SH-SY5Y (cell line): ENCODE measurements around the gene KRTCAP3.

Source experiments
- GATA2 ChIP-seq: IDR thresholded peaks from 2 replicates; pipeline ENCODE4 v1.6.1; 2011; ENCODE audit warnings: mild to moderate bottlenecking, low read depth, low read length
- GATA3 ChIP-seq: IDR thresholded peaks from 2 replicates; pipeline ENCODE4 v1.6.1; 2011; ENCODE audit warnings: low read depth, mild to moderate bottlenecking, low read length, moderate library complexity

The KRTCAP3 gene

DNA sequence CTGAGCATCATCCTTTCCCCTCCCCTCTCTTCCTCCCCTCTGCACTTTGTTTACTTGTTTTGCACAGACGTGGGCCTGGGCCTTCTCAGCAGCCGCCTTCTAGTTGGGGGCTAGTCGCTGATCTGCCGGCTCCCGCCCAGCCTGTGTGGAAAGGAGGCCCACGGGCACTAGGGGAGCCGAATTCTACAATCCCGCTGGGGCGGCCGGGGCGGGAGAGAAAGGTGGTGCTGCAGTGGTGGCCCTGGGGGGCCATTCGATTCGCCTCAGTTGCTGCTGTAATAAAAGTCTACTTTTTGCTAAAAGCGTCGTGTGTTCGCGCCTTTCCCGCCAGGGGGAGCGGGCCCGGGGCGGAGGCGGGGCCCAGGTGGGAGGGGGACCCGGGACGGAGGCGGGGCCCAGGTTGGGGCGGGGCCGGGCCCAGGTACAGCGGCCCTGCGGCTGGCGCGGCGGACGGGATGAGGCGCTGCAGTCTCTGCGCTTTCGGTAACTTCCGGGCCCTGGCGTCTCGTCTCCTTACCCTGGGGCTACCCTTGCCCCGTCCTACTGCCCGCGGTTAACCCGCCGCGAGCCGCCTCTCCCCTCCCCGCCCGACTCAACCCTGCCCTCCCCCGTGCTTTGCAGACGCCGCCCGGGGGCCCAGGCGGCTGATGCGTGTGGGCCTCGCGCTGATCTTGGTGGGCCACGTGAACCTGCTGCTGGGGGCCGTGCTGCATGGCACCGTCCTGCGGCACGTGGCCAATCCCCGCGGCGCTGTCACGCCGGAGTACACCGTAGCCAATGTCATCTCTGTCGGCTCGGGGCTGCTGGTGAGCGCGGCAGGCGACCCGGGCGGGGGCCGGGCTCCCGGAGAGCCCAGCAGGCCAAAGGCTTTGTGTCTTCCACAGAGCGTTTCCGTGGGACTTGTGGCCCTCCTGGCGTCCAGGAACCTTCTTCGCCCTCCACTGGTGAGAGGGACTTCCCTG is at the start of gene KRTCAP3:
KRTCAP3 (plus strand) TSS at position 424 of the 962 bp plus-strand sequence; CDS start at position 456, 32 bp downstream.
- TF ChIP-seq GATA3: no peak
- no peak for TF ChIP-seq GATA2

- TF ChIP-seq GATA3: no peak
- no peak for TF ChIP-seq GATA2
Measured at GRCh38 chr2:27393225-27393624, 49.0 kb upstream of the KRTCAP3 start.

GRCh38 chr2:27398962-27399361 is 43.2 kb upstream of the KRTCAP3 start:
- TF ChIP-seq GATA2: no peak
- TF ChIP-seq GATA3: no peak

- TF ChIP-seq GATA2 (no peak), GATA3 (no peak)
Measured at GRCh38 chr2:27400348-27401135, 41.6 kb upstream of the KRTCAP3 start.

DNA sequence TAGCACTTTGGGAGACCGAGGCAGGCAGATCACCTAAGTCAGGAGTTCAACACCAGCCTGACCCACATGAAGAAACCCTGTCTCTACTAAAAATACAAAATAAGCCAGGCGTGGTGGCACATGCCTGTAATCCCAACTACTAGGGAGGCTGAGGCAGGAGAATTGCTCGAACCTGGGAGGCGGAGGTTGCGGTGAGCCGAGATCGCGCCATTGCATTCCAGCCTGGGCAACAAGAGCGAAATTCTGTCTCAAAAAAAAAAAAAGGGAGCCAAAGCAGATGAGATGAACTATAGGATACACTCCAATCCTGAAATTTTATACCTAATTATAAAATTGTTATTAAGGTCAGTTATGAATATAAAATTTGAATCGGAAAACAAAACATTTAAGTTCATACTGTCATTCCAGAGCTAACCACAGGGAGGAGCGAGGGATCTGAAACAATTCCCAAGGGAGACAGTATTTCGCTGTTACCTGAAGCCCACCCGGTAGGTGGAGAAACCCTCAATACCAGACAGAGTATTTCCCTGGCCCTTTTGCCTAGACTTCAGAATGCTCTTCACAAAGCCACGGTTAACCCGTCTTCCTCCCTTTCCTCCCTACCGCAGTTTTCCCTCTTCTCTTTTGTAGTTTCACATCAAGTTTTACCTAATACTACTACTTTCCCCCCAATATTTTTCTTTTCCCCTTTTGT is 34.2 kb upstream of the KRTCAP3 start:
- TF ChIP-seq GATA3 (no peak), GATA2 (no peak)

DNA sequence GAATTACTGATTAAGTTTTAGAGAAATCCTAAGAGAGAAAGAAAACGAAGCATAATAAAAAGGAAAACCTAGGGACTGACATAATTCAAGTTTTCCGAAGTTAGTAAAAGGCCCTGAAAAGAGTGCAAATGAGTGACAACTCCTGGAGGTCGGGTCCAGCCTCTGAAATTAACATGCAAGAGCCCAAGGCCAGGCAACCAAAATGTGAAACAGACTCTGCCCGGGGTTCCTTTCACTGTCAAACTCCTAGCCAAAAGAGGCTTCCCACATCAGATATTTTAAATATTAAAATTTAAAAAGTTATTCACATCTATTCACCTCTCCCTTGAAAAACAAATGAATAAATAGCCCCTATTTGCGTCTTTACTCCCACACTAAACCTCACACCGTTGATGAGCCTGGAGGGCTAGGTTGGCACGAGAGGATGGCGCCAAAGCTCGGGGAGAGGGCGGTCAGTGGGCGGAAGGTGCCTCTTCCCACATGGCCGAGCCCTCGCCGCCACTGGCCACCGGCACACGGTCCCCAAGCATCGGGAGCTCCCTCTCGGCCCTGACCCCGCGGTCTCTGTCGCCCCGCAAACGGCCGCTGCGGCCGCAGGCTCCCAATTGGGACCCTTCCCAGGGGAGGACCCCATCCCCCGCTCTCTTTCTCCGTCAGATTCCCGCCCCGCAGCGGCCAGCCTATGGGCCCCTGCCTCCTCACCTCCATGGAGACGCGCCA is 33.4 kb upstream of the KRTCAP3 start:
- no peak for TF ChIP-seq GATA2
- no peak for TF ChIP-seq GATA3

GRCh38 chr2:27409321-27410073 is 32.7 kb upstream of the KRTCAP3 start, which contains the start of gene PPM1G:
Gene PPM1G, minus strand, starts transcription at chr2:27409591. Its CDS starts 169 bp downstream, at chr2:27409422.
- TF ChIP-seq GATA3 (no peak), GATA2 (no peak)

DNA sequence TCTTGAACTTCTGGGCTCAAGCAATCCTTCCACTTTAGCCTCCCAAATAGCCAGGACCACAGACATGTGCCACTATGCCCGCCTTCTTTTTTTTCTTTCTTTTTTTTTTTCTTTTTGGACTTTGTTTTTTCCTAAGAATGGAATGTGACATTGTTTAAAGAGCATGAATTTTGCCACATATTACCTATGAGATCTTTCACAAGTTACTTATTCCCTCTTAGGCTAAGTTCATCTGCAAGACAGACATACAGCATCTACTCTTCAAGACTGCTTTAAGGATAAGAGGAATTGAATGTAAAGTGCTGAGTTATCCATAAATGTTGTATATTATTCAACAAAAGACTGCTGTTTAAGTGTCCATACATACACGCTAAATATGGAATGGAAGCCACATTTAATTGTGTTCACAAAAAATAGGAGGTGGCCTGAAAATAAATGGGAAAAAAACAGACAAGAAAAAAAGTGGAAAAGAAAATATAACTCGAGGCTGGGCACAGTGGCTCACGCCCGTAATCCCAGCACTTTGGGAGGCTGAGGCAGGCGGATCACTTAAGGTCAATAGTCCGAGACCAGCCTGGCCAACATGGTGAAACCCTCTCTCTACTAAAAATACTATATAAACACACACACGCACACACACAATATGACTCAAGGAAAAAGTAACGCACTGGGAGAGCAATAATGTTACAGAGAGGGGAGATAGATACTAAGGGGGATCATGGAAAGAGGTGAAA is 29.6 kb upstream of the KRTCAP3 start:
- TF ChIP-seq GATA2 (no peak), GATA3 (no peak)

DNA sequence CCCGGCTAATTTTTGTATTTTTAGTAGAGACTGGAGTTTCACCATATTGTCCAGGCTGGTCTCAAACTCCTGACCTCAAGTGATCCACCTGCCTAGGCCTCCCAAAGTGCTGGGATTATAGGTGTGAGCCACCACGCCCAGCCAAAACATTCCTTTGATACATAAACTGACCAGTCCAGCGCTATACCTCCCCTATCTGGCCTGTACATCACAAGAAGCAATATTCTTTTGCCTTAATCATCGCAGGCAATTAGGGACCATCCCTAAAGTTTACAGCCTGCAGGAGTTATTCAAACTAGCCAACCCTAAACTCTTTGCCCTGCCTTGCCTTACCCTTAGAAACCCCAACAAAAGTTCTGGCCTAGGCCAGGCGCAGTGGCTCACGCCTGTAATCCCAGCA is 26.0 kb upstream of the KRTCAP3 start:
- TF ChIP-seq GATA3: no peak
- no peak for TF ChIP-seq GATA2

GRCh38 chr2:27420996-27421395 is 21.2 kb upstream of the KRTCAP3 start:
- TF ChIP-seq GATA3 (no peak), GATA2 (no peak)

- no peak for TF ChIP-seq GATA2
- TF ChIP-seq GATA3: no peak
Measured at GRCh38 chr2:27421660-27422250, 20.4 kb upstream of the KRTCAP3 start.

GRCh38 chr2:27422958-27423357 is 19.2 kb upstream of the KRTCAP3 start:
- no peak for TF ChIP-seq GATA2
- TF ChIP-seq GATA3: no peak

DNA sequence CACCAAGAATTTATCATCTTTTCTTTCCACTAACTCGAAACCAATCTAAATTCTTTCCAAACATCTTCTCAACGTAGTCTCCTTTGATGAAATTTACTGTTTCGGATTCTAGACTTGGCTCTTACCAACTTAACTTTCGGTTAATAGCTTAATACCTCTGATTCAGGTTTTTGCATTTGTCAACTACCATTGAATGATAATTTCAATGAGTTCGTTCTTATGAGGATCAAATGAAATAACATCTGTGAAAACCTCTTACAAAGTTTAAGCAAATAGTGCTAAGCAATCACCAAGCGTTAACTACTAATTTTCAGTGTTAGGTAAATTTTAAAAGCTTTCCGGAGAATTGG is 14.3 kb upstream of the KRTCAP3 start:
- no peak for TF ChIP-seq GATA2
- TF ChIP-seq GATA3: no peak
